Adrenal gland (tissue), 12 donors: ENCODE data around the gene ABCA5. TPM values are rescaled to one million over a fixed set of nuclear protein-coding genes. Genes with fewer than 3 reads are reported as not detected.
A peak's percentile ranks its signal among the peaks of the same experiment; 100 is the strongest.

Experiments used
- DNase-seq, 7 donors: peaks; one replicate each; pipeline ENCODE4 v3.0.0-alpha.2; 2019 to 2020
- H3K27ac ChIP-seq, 5 donors: fragments of 200-600 bp; sonication (generic) in 4 of 5; 1 replicate in 3 of 5; 2 replicates in 2 of 5; pipeline versions ENCODE4 v1.5.1 to v1.8.0; 2016 to 2020; ENCODE audit warnings: mild to moderate bottlenecking in 1 of 5
- H3K27me3 ChIP-seq: fragments of 200-600 bp; 2 replicates; pipeline ENCODE4 v1.8.0; 2021
- H3K36me3 ChIP-seq, 2 donors: fragments of 200-600 bp; replicated peaks in 1 of 2; 1 replicate in 1 of 2; 2 replicates in 1 of 2; pipeline versions ENCODE4 v1.5.1 to v1.8.0; 2018 to 2022
- H3K4me1 ChIP-seq, 2 donors: fragments of 200-600 bp; replicated peaks in 1 of 2; 1 replicate in 1 of 2; 2 replicates in 1 of 2; pipeline versions ENCODE4 v1.5.1 to v1.8.0; 2018 to 2021
- H3K4me3 ChIP-seq, 4 donors: fragments of 200-600 bp; sonication (generic) in 3 of 4; one replicate each; pipeline ENCODE4 v1.5.1; 2016 to 2018
- H3K9me3 ChIP-seq, 3 donors: fragments of 200-600 bp; sonication (generic) in 1 of 3; replicated peaks in 1 of 3; 1 replicate in 2 of 3; 2 replicates in 1 of 3; pipeline versions ENCODE4 v1.5.1 to v1.8.0; 2016 to 2021
- POLR2A ChIP-seq, 2 donors: fragments of 450-650 bp; IDR thresholded peaks; one replicate each; pipeline ENCODE4 v1.6.1; 2017; ENCODE audit warnings: antibody characterized with exemption in 2 of 2, mild to moderate bottlenecking in 2 of 2, moderate library complexity in 1 of 2
- WGBS, 4 donors: extraction: QIAGEN DNeasy Blood & Tissue Kit in 2 of 4; methylation state at CpG; one replicate each; pipeline versions ENCODE4 v1.1.5 to v1.1.7; 2013 to 2017; 5-methylcytosine and 5-hydroxymethylcytosine counted together
- intact Hi-C, 2 donors: fragments of 100-400 bp; cut with DNase I; formaldehyde crosslinking; loops; one replicate each; pipeline versions ENCODE4 v1.14.1 to v1.15.0; 2022 to 2023
- polyA plus RNA-seq, 3 donors: library from polyadenylated mRNA; stranded (reverse); fragments of 200-250 nt in 2 of 3; fragments of 350-450 nt in 1 of 3; fragmentation: Illumina TruSeq in 1 of 3; extraction: RNeasy Lipid Tissue Mini Kit (QIAGEN cat#74804) in 1 of 3; gene quantifications; one replicate each; pipeline ENCODE4 v1.2.3, GENCODE V29; 2013 to 2014
- total RNA-seq, 9 donors: library from RNA; depleted of rRNA in 4 of 9; stranded (reverse); fragments of >200 nt in 4 of 9; fragments of 120-200 nt in 1 of 9; fragmentation: NEBNext Ultra II Directional in 1 of 9; extraction: Animal tissue kit (Norgen Biotek cat#: 25700) in 1 of 9; gene quantifications; one replicate each; pipeline versions ENCODE4 v1.1.0 to v1.2.4, GENCODE V29; 2013 to 2023
- TF ChIP-seq, protein P1 (sequence below), 6 experiments: fragments of 450-650 bp in 4 of 6; fragments of 200-600 bp in 2 of 6; sonication (generic) in 1 of 6; IDR thresholded peaks; 1 replicate in 5 of 6; 2 replicates in 1 of 6; pipeline versions ENCODE4 v1.5.1 to v1.8.0; 2016 to 2021; ENCODE audit warnings: antibody characterized with exemption in 6 of 6, mild to moderate bottlenecking in 2 of 6, moderate library complexity in 1 of 6
- donor health status: healthy with polysubstance abuse.
- donor health status: Bipolar disorder and iron deficiency.
- donor health status: DM: yes; HTN: yes; CAD: no.
- donor health status: DM: no; HTN: no; CAD: no.
- donor health status: DM: no; HTN: no; CAD: no.
- donor health status: DM: yes; HTN: yes; CAD: no.

The ABCA5 gene
- total and polyA plus RNA-seq, 12 donors = 21.5 to 142 (median 40.7) TPM

GRCh38 chr17:69231521-69231920 lies 95.4 kb downstream of the ABCA5 start:
- H3K27ac ChIP-seq = no peak overlapping the region
- H3K36me3 ChIP-seq = no peaks in the 10 kb centered on the region
- no peak for DNase-seq
- no peak overlapping the region for H3K4me3 ChIP-seq
- peaks cover 0 to 4% of the 10 kb centered on the region in 2 donors for H3K4me1 ChIP-seq
- WGBS, 4 donors = 86 to 90% (median 89%) methylated on average over 1 of the region's 1 CpG
- TF ChIP-seq POLR2A (IDR thresholded peaks at IDR 0.05) = no peak
- TF ChIP-seq, protein P1, sequence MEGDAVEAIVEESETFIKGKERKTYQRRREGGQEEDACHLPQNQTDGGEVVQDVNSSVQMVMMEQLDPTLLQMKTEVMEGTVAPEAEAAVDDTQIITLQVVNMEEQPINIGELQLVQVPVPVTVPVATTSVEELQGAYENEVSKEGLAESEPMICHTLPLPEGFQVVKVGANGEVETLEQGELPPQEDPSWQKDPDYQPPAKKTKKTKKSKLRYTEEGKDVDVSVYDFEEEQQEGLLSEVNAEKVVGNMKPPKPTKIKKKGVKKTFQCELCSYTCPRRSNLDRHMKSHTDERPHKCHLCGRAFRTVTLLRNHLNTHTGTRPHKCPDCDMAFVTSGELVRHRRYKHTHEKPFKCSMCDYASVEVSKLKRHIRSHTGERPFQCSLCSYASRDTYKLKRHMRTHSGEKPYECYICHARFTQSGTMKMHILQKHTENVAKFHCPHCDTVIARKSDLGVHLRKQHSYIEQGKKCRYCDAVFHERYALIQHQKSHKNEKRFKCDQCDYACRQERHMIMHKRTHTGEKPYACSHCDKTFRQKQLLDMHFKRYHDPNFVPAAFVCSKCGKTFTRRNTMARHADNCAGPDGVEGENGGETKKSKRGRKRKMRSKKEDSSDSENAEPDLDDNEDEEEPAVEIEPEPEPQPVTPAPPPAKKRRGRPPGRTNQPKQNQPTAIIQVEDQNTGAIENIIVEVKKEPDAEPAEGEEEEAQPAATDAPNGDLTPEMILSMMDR (IDR thresholded peaks at IDR 0.05) = no peak
- peaks cover 0 to 10% (median 8%) of the 10 kb centered on the region in 3 donors for H3K9me3 ChIP-seq
- H3K27me3 ChIP-seq = no peaks in the 10 kb centered on the region
- intact Hi-C loops = loop anchor here in 1 of 2 donors (10.0 kb wide), 1 partner anchor 257 kb away; no protein-coding TSS in a partner anchor

GRCh38 chr17:69230939-69231338 lies 96.0 kb downstream of the ABCA5 start:
- 94 to 100% (median 95%) methylated on average over 3 of the region's 3 CpGs for WGBS, 4 donors
- intact Hi-C loops = loop anchor here in 1 of 2 donors (10.0 kb wide), 1 partner anchor 256 kb away; no protein-coding TSS in a partner anchor

DNA sequence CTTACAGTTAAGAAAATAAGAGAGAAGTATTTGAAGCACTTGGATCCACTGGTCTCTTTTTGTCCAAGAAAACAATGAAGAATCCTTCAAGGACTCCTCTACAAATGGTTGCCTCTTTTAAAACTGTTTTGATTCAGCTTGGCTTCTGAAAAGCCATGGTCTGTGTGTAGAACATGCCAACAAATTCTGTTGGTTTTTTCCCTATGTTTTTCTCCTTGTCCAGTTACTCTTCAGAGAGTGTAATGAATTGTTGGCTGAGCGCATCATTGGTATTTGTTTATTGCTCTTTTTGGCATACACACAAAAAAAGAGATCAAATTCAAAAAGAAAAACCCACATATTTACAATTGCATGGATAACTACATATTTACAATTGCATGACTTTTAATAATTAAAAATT lies 98.4 kb downstream of the ABCA5 start, which contains the start of gene ABCA10:
Gene ABCA10, minus strand, starts transcription at position 249 of the 400 bp plus-strand sequence. CDS start 3,466 bp downstream, outside the sequence.
- Histone ChIP-seq H3K36me3 (no peaks in the 10 kb centered on the region), H3K4me1 (no peaks in the 10 kb centered on the region), H3K27ac (no peak within 1 kb of the TSS), H3K27me3 (no peaks in the 10 kb centered on the region), H3K4me3 (peak within 1 kb of the TSS in 1 of 4 donors; percentile 31), H3K9me3 (peaks cover 0 to 10% (median 8%) of the 10 kb centered on the region in 3 donors)
- TF ChIP-seq, protein P1 (IDR thresholded peaks at IDR 0.05) = no peak
- TF ChIP-seq POLR2A (IDR thresholded peaks at IDR 0.05) = no peak
- DNase-seq = no peak
- 74 to 87% (median 75%) methylated on average over 1 of the region's 1 CpG for WGBS, 4 donors
- intact Hi-C loops = no loop called here

More at GRCh38 chr17:69230939-69231338, 96.0 kb downstream of the ABCA5 start:
- H3K27ac ChIP-seq = no peak overlapping the region
- DNase-seq = no peak
- peaks cover 0 to 10% (median 8%) of the 10 kb centered on the region in 3 donors for H3K9me3 ChIP-seq
- peaks cover 0 to 4% of the 10 kb centered on the region in 2 donors for H3K4me1 ChIP-seq
- no peaks in the 10 kb centered on the region for H3K36me3 ChIP-seq
- TF ChIP-seq, protein P1 (IDR thresholded peaks at IDR 0.05) = no peak
- TF ChIP-seq POLR2A (IDR thresholded peaks at IDR 0.05) = no peak
- H3K4me3 ChIP-seq = no peak overlapping the region
- H3K27me3 ChIP-seq = no peaks in the 10 kb centered on the region

DNA sequence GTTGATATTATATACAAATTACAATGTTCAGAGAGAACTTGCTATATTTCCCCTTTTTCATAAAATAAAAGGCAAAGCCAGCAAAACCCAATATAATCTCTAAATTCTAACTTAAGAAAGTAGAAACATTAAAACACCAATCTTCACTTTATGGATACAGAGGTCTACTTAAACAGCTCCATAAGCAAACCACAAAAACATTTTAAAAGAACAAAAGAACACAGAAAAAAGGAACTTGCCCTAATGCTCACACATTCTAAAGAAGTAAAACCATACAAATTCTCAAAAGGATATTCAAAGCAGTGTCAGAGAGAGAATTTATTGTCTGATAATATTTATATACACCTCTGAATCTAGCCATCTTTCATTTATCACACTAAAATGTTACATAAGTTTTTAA lies 98.9 kb downstream of the ABCA5 start:
- Histone ChIP-seq H3K27me3 (no peaks in the 10 kb centered on the region), H3K36me3 (no peaks in the 10 kb centered on the region), H3K27ac (no peak overlapping the region)

More for the DNA sequence above, 98.9 kb downstream of the ABCA5 start:
- intact Hi-C loops = no loop called here
- no peak for DNase-seq
- H3K4me3 ChIP-seq = peak overlapping the region in 1 of 4 donors; percentile 31
- TF ChIP-seq, protein P1 (IDR thresholded peaks at IDR 0.05) = no peak
- TF ChIP-seq POLR2A (IDR thresholded peaks at IDR 0.05) = no peak
- no peaks in the 10 kb centered on the region for H3K4me1 ChIP-seq
- peaks cover 0 to 8% (median 4%) of the 10 kb centered on the region in 3 donors for H3K9me3 ChIP-seq
